Stimulated activated CD4-positive, alpha-beta T cell treated with anti-CD3 and anti-CD28 coated beads, TNF-alpha, amount 100 ng/mL, for 4 hours (primary cell): ENCODE measurements around the gene NTM.

Experiments
- DNase-seq, 3 experiments: peaks; one replicate each; pipeline ENCODE4 v3.0.0-alpha.2; 2020; ENCODE audit warnings: low read depth in 3 of 3

The NTM gene

GRCh38 chr11:131549770-131550169 lies 179.4 kb downstream of the NTM start:
- no peak for DNase-seq

DNA sequence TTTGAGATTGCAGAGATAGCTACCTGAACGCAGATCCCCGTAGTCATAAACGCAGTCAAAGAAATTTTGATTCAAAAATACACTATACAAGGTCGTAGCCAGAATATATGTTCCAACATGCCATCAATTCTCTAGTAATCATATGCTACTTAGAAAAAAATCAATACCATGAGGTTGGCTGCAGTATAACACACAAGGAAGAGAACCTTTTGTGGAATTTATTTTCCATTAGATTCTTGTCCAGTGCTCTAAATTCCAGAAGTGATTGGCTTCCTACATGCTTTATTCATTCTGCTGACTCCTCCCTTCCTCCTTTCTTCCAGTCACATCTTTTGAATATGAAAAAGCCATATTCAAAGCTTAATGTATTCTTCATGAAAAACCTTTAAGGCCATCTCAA lies 189.9 kb downstream of the NTM start:
- DNase-seq = no peak

DNA sequence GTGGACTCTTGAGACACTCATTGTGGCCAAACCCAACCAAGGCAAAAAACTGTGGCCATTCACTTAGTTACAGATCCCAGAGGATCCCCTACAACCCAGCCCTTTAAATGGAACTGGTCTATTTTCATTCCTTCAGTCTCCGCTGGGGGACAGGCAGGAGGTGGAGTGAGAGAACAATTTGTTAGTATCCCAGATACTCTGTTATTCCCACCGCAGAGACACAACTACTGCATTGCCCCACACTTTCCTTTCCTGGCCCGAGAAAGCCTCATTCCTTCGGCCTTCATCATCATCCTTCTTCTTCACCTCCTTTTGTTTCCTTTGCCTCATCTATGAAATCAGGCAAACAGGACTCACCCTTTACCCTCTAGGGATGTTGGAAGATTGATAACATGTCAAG lies 191.1 kb downstream of the NTM start:
- DNase-seq = no peak

DNA sequence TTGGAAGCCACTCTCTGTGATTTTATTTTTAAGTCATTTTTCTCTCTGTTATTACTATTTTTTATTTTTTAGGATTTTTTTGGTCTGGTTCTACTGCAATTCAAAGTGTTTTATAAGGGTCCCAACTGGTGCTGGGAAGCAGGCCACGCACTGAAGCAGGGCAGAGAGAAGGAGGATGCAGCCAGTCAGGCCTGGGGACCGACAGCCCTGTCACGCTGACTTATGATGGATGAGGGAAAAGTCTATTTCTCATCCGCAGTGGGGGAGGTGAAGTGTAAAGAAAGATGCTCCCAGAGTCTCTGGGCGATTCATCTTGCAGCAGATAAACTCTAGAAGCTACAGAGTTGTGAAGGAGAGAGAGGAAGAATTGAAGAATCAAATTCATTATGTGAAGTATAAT lies 191.6 kb downstream of the NTM start:
- no peak for DNase-seq

DNA sequence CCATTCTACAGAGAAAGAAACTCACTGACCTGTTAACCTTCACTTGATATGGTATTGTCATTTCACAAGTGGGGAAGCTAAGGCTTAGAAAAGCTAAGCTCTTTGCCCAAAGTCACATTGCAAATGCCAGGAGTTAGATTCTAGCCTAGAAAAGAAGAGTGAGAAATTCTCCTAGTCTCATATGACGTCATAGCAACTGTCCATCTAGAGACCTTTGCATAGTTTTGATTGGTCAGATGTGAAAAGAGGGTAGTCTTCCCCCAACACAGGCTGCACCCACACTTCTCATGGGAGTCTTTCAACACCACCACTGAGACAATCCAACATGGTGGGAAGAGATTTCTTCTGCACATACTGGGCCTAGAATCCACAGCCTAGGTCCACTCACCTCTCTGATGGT lies 197.9 kb downstream of the NTM start:
- DNase-seq = no peak

- no peak for DNase-seq
These were observed 201.2 kb downstream of the NTM start for GRCh38 chr11:131571571-131571970.

GRCh38 chr11:131572423-131572822 lies 202.0 kb downstream of the NTM start:
- DNase-seq = no peak

DNA sequence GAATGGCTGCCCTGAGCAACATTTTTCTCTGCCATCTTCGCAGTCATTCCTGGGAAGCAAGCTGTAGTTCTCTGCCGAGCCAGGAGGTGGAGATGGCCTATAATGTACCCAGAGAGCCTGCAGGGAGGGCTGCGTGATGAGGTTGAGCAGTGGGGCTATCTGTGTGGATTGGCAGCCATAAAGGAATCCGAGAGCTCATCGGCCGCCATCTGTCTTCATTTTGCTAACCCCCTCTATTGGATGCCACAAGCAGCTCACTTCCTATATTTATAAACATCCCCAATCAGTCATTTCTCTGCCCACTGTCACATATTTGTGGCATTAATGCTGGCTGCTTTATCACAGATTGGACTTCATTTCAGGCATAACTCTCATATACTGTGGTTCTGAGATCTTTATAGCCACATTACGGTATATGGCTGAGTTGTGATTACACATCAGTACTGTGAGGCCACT lies 209.5 kb downstream of the NTM start:
- DNase-seq = no peak

DNA sequence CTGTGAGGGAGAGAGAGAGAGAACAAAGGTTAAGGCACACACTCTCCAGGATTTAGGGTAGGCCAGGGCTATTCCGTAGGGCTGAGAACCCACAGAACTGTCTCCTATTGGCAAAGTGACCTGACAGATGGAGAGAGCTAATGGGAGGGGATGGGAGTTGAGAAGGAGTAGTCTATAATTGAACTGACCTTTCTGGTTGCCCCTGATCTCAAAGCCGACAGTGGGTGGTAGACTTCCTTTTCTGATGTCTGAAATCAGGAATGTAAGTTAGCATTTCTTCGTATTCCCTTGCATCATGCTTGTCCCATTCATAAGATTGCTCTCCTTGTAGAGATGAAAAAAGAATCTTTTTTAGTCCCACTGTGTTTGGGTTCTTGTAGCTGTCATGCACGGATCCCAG lies 210.1 kb downstream of the NTM start:
- no peak for DNase-seq

- DNase-seq = no peak
These were observed 210.6 kb downstream of the NTM start for GRCh38 chr11:131581046-131581445.

GRCh38 chr11:131582021-131582525 lies 211.7 kb downstream of the NTM start:
- DNase-seq = no peak

GRCh38 chr11:131583421-131583820 lies 213.0 kb downstream of the NTM start:
- DNase-seq = no peak

- DNase-seq = no peak
These were observed 213.5 kb downstream of the NTM start for GRCh38 chr11:131583938-131584337.

- no peak for DNase-seq
These were observed 214.6 kb downstream of the NTM start for GRCh38 chr11:131584785-131585592.

GRCh38 chr11:131588057-131588456 lies 217.6 kb downstream of the NTM start:
- DNase-seq = no peak

DNA sequence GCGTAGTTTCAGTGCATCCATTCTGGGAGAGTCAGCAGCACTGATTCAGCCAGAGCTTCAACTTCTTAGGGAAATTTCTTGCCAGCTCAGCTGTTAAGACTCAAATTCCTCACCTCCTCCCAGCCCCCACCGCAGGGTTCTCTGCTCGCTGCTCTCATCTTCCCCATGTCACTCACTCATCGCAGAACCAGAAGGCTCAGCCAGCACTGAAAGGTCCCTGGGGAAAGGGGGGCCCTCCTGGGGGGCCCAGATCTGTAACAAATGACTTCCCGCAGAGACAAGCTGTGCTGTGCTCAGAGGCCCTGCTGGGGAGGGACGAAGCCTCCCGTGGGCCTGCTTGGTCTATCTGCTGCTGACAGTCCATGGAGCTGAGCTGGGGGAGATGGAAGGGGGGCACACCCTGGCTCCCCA lies 220.6 kb downstream of the NTM start:
- no peak for DNase-seq

GRCh38 chr11:131592152-131592551 lies 221.7 kb downstream of the NTM start:
- DNase-seq = no peak

DNA sequence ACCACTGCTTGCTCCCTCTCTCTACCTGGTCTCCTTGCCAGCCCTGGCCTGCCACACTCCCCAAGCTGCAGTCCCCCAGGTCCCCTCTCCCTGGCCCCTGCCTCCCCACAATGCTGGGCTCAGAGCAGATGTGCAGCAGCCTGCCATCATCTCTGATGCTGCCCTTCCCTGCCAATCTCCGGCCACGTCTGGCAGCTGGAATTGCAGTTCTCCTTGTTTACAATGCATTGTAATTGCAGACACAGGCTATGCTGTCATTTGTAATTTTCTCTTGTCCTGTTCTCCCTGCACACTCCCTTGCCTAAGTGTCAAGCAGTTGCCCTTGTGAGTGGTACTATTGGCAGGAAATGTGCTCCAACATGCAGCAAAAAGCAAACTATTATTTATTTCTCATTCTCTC lies 222.3 kb downstream of the NTM start:
- DNase-seq = no peak

- no peak for DNase-seq
These were observed 222.9 kb downstream of the NTM start for GRCh38 chr11:131593301-131593700.

DNA sequence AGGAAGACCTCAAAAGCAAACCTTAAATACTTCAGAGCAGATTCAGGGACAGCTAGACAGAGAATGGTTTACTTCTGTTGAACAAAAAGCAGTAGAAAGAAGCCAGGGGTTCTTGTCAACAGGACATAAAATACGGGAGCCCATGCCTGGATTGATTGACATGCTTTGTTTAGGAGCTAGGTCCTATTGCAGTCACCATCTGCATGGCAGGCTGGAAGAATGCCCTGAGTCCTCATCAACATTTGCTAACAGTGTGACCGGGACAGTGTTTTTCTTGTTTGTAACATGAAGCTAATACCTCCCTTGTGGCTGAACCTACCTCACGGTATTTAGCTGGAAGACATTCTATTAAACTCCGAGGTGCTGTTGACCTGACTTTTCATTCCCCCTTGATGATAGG lies 225.4 kb downstream of the NTM start:
- DNase-seq = no peak

GRCh38 chr11:131597890-131598289 lies 227.5 kb downstream of the NTM start:
- no peak for DNase-seq

DNA sequence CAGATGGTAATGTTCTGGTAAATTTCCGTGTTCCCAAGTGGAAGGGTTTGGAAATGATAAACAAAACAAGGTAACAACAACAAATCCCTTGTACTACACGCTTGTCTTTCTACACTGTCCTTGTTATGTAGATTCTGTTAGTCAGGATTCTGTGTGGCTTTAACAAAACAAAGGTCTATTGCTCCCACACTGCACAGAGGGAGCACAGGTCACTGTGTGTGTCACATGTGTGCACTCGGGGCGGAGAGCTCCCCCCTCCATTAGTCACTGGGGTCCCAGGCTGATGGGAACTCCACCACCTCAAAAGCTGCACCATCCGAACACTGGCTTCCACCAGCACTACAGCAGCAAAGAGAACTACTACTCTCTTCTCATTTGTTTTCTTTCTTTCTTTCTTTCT lies 227.9 kb downstream of the NTM start:
- DNase-seq = no peak

DNA sequence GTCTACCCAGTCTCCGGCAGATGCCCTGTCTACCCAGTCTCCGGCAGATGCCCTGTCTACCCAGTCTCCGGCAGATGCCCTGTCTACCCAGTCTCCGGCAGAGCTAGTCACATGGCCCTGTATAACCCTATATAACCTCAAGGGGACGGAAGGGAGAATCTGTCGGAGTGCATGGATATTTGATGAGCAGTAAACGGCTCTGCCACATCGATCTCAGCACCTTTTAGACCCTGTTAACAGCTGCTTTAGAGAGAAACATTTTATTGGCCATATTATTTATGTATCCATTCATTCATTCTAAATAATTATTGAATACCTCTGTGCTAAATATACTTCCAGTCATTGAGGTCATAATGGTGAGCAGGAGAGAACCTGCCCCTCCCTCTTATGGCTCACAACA lies 228.9 kb downstream of the NTM start:
- DNase-seq = no peak

DNA sequence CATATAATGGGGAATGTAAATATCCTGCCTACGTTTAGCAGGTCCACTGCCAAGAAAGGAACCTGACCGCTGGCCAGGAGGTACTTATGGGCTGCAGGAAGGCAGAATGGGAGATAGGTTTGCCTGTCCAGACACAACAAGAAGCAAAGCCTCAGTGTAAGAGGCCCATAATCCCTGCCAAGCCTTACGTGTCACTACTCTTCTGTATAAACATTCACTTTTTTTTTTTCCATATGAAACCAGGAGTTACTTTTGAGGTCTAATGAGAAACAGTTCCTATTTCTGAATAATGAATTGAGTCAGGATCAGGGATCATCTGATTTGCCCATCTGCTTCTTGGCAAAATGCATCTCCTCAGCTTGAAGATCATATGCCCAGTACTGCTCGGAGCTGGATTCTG lies 230.2 kb downstream of the NTM start:
- no peak for DNase-seq
